ENCODE results near the gene FRMD8. TPM values are rescaled to one million over a fixed set of nuclear protein-coding genes. Genes with fewer than 3 reads are reported as not detected.

FRMD8 gene
- total RNA-seq, 4 donors from 2014 or later: 32.5 to 44.7 (median 40.3) TPM

GRCh38 chr11:65395961-65396530, 9.6 kb downstream of the FRMD8 start:
- TF ChIP-seq CTCF (IDR thresholded peaks at IDR 0.05; ENCODE audit: low read depth): no peak

GRCh38 chr11:65396769-65397745, 10.6 kb downstream of the FRMD8 start:
- no peak for TF ChIP-seq CTCF (IDR thresholded peaks at IDR 0.05; ENCODE audit: low read depth)

GRCh38 chr11:65398362-65398910, 12.0 kb downstream of the FRMD8 start:
- TF ChIP-seq CTCF (IDR thresholded peaks at IDR 0.05; ENCODE audit: low read depth): no peak

GRCh38 chr11:65399249-65399648, 12.8 kb downstream of the FRMD8 start:
- no peak for TF ChIP-seq CTCF (IDR thresholded peaks at IDR 0.05; ENCODE audit: low read depth)

GRCh38 chr11:65399845-65400244, 13.4 kb downstream of the FRMD8 start:
- TF ChIP-seq CTCF (IDR thresholded peaks at IDR 0.05; ENCODE audit: low read depth): no peak

GRCh38 chr11:65400307-65401072, 14.1 kb downstream of the FRMD8 start:
- no peak for TF ChIP-seq CTCF (IDR thresholded peaks at IDR 0.05; ENCODE audit: low read depth)
